Measurements from ENCODE around the gene EFNA4.

EFNA4 gene

GRCh38 chr1:155071701-155072100 is 8.2 kb downstream of the EFNA4 start:
- CTCF ChIA-PET, result no interaction called here
- DNase-seq (ENCODE audit: extremely low spot score), result no peak
- no peak for TF ChIP-seq PKNOX1 (IDR thresholded peaks at IDR 0.05)
- TF ChIP-seq NFRKB (IDR thresholded peaks at IDR 0.05), result no peak
- no peak for TF ChIP-seq FOXK2 (IDR thresholded peaks at IDR 0.05)
- no peak for TF ChIP-seq TARDBP (IDR thresholded peaks at IDR 0.05)
- TF ChIP-seq HDGF (IDR thresholded peaks at IDR 0.05; ENCODE audit: borderline replicate concordance), result no peak
- TF ChIP-seq SP1 (IDR thresholded peaks at IDR 0.05), result no peak
- TF ChIP-seq SUZ12 (IDR thresholded peaks at IDR 0.05), result no peak
- TF ChIP-seq CTBP1 (IDR thresholded peaks at IDR 0.05; ENCODE audit: borderline replicate concordance), result no peak
- no peak for TF ChIP-seq LEF1 (IDR thresholded peaks at IDR 0.05; ENCODE audit: borderline replicate concordance)
- TF ChIP-seq BHLHE40 (IDR thresholded peaks at IDR 0.05; ENCODE audit: borderline replicate concordance), result no peak
- no peak for TF ChIP-seq FOXM1 (IDR thresholded peaks at IDR 0.05; ENCODE audit: borderline replicate concordance)
- no peak for TF ChIP-seq L3MBTL2 (conservative IDR thresholded peaks at IDR 0.05)
- TF ChIP-seq FOXA1 (IDR thresholded peaks at IDR 0.05), result no peak
- no peak for TF ChIP-seq ZNF384 (IDR thresholded peaks at IDR 0.05)
- no peak for TF ChIP-seq ARNT (IDR thresholded peaks at IDR 0.05)
- no peak for TF ChIP-seq ELF4 (IDR thresholded peaks at IDR 0.05)
- POLR2A ChIA-PET, result interaction anchor here (1.0 to 1.4 kb wide), 2 partner anchors 21 to 155 kb away, joined by 3 to 4 read pairs; partner anchors contain the start of gene ADAM15

- DNase-seq (ENCODE audit: extremely low spot score), result no peak
- ChIA-PET POLR2A (interaction anchor here (1.0 to 1.4 kb wide), 2 partner anchors 22 to 154 kb away, joined by 3 to 4 read pairs; partner anchors contain the start of gene ADAM15), CTCF (interaction anchor here (1.0 to 1.2 kb wide), 2 partner anchors 12 to 14 kb away, joined by 3 to 6 read pairs; no protein-coding TSS in a partner anchor)
- TF ChIP-seq FOXM1 (IDR thresholded peaks at IDR 0.05; ENCODE audit: borderline replicate concordance), result no peak
- TF ChIP-seq CTBP1 (IDR thresholded peaks at IDR 0.05; ENCODE audit: borderline replicate concordance), result no peak
- no peak for TF ChIP-seq FOXA1 (IDR thresholded peaks at IDR 0.05)
- TF ChIP-seq BHLHE40 (IDR thresholded peaks at IDR 0.05; ENCODE audit: borderline replicate concordance), result no peak
- TF ChIP-seq PKNOX1 (IDR thresholded peaks at IDR 0.05), result no peak
- TF ChIP-seq LEF1 (IDR thresholded peaks at IDR 0.05; ENCODE audit: borderline replicate concordance), result no peak
- TF ChIP-seq FOXK2 (IDR thresholded peaks at IDR 0.05), result no peak
- TF ChIP-seq HDGF (IDR thresholded peaks at IDR 0.05; ENCODE audit: borderline replicate concordance), result no peak
- TF ChIP-seq NFRKB (IDR thresholded peaks at IDR 0.05), result no peak
- no peak for TF ChIP-seq ARNT (IDR thresholded peaks at IDR 0.05)
These were observed 9.2 kb downstream of the EFNA4 start for GRCh38 chr1:155072531-155073289.

GRCh38 chr1:155073377-155074242 is 10.1 kb downstream of the EFNA4 start:
- ChIA-PET CTCF (interaction anchor here (1.0 to 3.3 kb wide), 3 partner anchors 11 to 13 kb away, joined by 3 to 24 read pairs (median 6); no protein-coding TSS in a partner anchor), POLR2A (interaction anchor here (3.3 kb wide), 1 partner anchor 9 kb away, joined by 15 read pairs; no protein-coding TSS in a partner anchor)
- TF ChIP-seq SUZ12 (IDR thresholded peaks at IDR 0.05), result no peak
- no peak for TF ChIP-seq ARNT (IDR thresholded peaks at IDR 0.05)
- TF ChIP-seq BHLHE40 (IDR thresholded peaks at IDR 0.05; ENCODE audit: borderline replicate concordance), result no peak
- no peak for TF ChIP-seq HDGF (IDR thresholded peaks at IDR 0.05; ENCODE audit: borderline replicate concordance)
- TF ChIP-seq PKNOX1 (IDR thresholded peaks at IDR 0.05), result no peak
- TF ChIP-seq FOXA1 (IDR thresholded peaks at IDR 0.05), result no peak
- no peak for TF ChIP-seq ZNF384 (IDR thresholded peaks at IDR 0.05)
- no peak for TF ChIP-seq L3MBTL2 (conservative IDR thresholded peaks at IDR 0.05)
- TF ChIP-seq FOXK2 (IDR thresholded peaks at IDR 0.05), result no peak
- no peak for TF ChIP-seq FOXM1 (IDR thresholded peaks at IDR 0.05; ENCODE audit: borderline replicate concordance)
- no peak for TF ChIP-seq LEF1 (IDR thresholded peaks at IDR 0.05; ENCODE audit: borderline replicate concordance)
- TF ChIP-seq CTBP1 (IDR thresholded peaks at IDR 0.05; ENCODE audit: borderline replicate concordance), result no peak
- no peak for TF ChIP-seq NFRKB (IDR thresholded peaks at IDR 0.05)
- no peak for DNase-seq (ENCODE audit: extremely low spot score)

GRCh38 chr1:155075535-155075934 is 12.0 kb downstream of the EFNA4 start:
- DNase-seq (ENCODE audit: extremely low spot score), result no peak
- TF ChIP-seq ZNF384 (IDR thresholded peaks at IDR 0.05), result no peak
- peak; percentile 71 for TF ChIP-seq PKNOX1 (IDR thresholded peaks at IDR 0.05)
- POLR2A ChIA-PET, result interaction anchor here (0.7 to 3.4 kb wide), 7 partner anchors 9 to 97 kb away, joined by 3 to 15 read pairs (median 4); partner anchors contain the start of genes ADAM15, FLAD1 and KRTCAP2
- CTCF ChIA-PET, result interaction anchor here (0.6 to 3.3 kb wide), 5 partner anchors 9 to 118 kb away, joined by 3 to 24 read pairs (median 6); partner anchors contain the start of gene ADAM15

All from HEK293T (cell line).